Stimulated activated CD4-positive, alpha-beta T cell treated with anti-CD3 and anti-CD28 coated beads, Interleukin-2, amount 100 ng/mL, for 24 hours (primary cell): ENCODE results near the gene AP1B1.
"Not testable (repeated sequence)": the region's sequence is repeated elsewhere in the genome, so short reads cannot be mapped to it uniquely, and the experiment has no call there.

ENCODE experiments used
- DNase-seq, 2 donors: peaks; one replicate each; pipeline ENCODE4 v3.0.0-alpha.2; 2020

The AP1B1 gene

DNA sequence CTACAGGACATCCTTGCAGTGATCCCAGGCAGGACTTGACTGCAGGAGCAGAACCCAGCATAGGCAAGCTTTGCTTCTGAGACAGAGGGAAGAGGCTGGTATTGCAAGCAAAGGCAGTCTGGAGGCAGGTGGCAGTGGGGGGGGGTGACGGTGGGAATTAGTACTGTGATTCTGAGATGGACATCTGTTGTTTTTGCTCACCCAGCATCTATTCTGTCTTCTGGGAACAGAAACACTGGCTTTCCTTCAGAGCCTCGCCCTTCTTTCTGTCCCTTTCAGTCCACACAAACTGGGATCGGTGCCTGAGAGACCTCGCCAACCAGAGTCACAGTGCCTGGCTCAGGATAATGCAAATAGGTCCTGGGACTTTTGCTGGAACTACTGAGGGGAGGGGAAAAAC, 41.7 kb downstream of the AP1B1 start:
- DNase-seq, result no peak

DNA sequence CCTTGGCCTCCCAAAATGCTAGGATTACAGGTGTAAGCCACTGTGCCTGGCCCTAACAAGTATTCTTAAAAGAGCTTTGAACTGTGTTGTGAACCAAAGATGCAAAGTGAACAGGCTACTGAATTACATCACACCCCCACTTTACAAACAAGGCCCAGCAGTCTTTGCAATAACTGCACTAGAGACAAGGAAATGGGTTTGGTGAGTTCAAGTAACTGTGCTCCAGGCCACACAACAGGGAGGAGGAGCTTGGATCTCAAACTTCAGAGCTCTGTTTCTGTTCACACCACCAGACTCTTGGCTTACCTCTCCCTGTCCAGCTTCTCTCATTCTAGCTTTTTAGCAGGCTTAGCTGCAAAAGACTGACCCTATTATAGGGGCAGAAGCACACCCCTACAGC, 42.4 kb downstream of the AP1B1 start:
- no peak for DNase-seq

DNA sequence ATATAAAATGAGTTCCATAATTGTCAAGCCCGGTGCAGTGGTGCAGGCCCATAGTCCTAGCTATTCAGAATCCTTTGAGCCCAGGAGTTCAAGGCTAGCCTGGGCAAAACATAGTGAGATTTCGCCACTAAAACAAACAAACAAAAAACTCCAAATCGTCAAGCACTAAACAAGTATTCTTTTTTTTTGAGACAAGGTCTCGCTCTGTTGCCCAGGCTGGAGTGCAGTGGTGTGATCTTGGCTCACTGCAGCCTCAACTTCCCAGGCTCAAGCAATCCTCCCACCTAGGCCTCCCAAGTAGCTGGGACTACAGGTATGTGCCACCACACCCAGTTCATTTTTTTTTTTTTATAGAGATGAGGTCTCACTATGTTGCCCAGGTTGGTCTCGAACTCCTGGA, 43.5 kb downstream of the AP1B1 start:
- not testable (repeated sequence) for DNase-seq

DNA sequence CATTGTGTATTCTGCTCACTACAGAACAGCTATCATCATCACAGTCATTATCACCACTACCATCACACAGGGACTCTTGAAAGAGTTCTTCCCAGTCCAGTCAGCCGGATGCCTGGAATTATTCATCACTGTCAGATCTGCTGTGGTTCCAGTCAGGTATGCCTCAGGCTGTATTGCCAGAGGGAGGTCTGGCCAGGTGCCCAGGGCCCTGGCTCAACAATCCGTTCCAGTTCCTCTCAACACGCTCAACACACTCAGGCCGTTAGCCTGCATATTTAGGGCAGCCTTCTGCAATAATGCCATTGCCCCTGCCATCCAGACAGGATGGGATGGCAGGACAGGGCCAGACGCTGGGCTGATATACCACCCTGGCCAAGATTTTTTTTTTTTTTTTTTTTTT, 44.2 kb downstream of the AP1B1 start:
- no peak for DNase-seq

DNA sequence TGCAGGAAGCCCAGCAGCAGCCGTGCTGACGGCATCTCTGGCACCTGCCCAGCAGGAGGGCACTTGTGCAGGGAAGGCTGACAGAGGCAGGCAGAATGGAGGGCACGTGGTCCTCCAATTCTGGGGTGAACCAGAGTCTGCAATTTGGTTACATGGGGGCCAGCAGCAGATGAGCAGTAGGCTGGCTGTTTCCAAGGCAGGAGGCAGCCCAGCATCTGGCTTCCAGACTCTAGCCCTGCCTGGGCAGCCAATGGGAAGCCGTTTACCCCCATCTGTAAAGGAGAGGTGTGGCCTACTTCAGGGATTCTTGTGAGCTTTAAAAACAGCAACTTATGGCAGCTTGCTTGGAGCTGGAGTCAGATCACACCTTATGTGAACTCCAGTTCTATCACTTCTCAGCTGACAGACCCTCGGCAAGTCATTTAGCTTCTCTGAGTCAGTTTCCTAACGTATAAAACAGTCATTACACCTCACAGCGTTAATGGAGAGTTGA, 45.0 kb downstream of the AP1B1 start:
- DNase-seq, result no peak

DNA sequence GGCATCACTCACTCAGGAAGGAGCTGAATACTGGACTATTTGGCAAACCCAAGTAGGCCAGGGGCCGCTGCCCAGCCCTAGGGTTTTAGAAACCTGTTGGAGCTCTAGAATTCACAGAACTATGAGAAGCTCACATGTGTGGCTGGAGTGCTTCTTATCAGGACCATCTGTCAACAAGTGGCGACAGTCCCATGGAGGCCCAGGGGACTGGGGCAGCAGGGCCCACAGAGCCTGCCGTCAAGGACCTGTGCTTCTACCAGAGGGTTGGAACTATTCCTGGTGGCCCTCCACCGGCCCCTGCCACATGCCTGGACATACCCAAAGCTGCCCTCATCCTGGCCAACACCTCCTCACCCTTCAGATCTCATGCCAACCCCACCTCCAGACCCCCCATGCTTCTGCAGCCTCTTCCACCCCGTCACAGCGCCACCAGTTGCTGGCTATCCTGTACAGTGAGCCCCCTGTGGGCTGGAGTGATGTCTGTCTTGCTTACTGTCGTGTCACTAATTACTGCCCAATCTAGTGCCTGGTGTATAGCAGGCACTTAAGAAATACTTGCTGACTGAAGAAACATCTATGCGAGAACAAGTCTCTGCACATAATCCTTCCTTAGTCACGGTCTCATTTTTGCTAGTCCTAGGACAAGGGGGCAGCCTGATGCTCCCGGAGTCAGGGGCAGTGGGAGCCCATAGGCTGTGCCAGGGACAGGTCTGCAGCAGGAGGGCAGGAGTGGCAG, 45.6 kb downstream of the AP1B1 start:
- DNase-seq, result no peak

DNA sequence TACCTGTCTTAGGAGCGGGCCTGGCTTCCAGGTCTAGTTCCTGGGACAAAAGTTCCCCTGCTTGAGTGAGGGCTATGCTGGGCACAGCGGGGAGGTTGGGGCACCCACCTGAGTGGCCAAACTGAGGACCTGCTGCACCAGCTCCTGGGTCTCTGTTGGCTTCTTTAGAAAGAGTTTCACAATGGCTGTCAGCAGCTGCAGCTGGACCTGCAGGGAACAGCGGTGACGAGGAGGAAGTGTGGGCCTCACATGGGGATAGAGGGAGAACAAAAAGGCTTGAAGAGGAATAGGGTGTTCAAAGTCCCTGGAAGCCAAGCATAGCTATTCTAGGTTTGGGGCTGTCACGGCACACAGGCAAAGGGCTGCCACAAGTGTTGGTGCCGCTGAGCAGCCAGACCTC, 46.2 kb downstream of the AP1B1 start:
- DNase-seq, result no peak

DNA sequence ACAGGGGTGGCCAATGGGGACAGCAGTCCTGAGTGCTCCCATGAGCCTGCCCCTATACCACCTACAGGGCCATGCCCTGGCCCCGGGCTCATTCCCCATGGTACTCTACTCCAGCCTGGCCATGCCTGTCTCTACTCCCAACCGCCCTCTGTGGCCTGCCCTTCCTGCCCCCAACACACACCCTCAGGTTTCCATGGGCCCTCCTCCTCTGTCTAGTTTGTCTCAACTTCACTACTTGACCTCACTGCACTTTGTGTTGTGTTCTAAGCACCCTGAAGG, 46.6 kb downstream of the AP1B1 start:
- no peak for DNase-seq

DNA sequence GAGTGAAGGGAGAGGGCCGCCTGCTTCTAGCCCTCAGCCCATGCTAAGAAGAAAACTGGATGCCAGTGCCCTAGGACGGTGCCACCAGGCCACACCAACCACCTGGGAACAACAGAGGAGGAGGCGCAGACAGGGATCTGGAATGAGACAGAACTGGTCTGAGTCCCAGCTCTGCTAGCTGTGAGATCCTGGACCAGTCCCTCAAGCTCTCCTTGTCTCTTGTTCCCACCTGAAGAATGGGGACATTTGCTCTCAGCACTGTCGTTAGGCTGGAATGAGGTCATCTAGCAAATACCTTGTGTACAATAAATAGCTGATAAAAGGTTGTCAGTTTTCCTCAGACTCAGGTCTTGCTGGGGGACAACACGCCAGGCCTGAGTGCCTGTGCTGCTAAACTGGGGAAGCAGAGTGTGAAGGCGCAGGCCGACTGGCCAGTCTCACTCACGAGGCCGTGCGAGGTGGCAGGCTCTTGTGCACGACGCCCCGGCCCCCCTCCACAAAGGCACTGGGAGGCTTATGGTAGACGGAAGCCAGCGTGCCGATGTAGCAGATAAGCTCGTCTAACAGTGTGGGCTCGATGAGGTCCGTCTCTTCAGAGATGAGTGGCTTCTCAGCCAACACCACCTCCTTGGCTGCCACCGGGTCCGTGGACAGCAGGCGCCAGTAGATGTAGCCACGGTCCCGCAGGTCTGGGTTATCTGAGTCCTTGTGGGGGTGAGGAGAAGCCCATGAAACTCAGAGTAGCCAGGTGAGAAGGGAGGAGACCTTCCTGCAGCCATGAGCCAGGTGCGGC, 47.1 kb downstream of the AP1B1 start:
- no peak for DNase-seq

DNA sequence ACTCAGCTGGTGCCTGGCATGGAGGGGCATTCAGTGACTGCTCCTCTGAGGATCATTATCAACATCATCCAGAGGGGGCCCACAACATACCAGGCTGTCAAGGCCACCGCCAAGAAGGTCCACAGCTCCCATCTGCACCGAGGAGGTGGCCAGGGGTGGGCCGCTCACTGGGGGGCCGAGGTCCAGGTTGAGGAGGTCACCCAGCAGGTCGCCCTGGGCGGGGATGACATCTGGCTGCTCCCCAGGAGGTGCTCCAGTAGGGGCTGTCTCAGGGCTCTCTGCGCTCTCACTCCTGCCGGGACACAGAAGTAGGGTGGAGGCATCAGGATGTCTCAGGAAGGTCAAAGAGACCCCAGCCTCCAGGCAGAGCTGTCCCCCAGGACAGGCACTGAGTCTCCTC, 47.8 kb downstream of the AP1B1 start:
- DNase-seq, result no peak

DNA sequence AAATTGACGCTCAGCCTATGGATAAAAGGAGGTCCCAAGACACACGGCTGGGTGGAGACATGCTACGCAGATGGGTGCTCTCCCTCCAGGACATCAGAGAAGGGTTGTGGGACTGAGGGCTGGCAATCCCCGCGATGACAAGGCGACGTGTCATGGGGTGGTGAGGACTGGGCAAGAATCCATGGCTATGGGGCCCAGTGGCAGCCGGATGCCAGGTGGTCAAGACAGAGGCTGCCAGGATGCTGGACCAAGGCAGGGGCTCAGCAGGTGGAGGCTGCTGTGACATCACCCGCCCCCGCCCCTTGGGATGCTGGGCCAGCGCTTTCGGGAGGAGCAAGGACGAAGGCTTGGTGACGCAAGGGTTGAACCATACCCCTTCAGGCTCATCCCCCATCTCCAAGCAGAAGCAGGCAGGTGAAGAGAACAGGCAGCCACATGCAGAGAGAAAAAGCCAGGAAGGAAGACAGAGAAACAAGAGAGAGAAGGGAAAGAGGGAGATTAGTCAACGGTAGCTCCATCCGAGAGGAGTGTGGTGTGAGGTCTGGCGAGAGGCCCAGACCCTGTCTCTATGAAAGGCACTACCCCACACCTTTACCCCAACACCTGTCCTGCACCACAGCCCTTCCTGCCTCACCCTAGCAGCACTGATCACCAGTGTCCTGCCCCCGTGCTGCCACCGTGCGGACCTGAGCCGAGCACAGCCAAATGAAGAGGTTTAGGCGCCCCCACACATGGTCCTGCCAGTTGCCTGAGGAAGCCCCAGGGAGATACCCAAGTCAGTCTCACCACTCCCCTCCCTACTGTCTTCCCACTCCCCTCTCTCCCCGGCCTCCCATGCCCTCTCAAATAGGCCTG, 48.8 kb downstream of the AP1B1 start:
- no peak for DNase-seq

DNA sequence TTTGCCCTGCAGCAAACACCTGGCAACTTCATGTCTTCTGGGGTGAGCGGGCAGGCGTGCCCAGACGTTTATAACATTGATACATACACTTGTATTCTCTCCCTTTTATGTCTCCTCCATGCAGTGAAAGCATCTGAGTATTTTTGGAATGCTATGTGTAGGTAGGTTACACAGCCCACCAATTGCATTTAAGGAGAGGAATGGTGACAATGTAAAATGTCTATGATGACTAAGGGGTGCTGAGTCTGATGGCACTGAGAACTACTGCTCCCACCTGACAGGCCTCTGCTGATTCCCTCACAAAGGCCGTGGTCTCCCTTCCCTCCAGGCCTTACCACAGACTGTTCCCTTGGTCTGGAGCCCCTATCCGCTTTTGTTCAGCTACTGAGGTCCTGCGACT, 50.0 kb downstream of the AP1B1 start:
- DNase-seq, result no peak

DNA sequence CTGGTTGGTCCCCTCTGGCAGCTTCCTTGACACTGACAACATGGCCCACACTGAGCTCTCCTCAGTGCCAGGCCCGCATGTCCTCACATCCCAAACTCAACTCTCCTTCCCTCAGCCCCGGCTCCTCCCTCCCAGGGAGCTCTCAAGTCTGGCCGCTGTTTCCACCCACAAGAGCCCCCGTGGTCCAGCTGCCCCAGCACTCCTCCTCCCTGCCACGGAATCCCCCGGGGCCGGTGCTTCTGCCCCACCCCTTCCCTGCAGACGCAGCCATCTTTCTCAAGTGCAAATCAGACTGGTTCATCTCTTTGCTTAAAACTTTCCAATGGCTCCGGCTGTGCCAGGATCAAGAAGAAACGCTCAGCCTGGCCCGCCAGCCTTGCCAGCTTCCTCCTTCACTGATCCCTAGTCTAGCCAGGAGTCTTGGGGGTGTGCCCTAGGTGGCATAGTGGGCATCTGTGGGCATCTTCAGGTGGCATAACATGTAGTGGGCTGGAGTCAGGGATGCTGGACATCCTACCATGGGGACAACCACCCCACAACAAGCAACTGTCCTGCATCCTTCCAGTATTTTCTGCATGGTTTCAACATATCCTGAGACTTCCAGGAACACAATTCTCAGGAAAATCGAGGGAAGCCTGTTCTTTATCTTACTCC, 50.6 kb downstream of the AP1B1 start:
- DNase-seq, result no peak

DNA sequence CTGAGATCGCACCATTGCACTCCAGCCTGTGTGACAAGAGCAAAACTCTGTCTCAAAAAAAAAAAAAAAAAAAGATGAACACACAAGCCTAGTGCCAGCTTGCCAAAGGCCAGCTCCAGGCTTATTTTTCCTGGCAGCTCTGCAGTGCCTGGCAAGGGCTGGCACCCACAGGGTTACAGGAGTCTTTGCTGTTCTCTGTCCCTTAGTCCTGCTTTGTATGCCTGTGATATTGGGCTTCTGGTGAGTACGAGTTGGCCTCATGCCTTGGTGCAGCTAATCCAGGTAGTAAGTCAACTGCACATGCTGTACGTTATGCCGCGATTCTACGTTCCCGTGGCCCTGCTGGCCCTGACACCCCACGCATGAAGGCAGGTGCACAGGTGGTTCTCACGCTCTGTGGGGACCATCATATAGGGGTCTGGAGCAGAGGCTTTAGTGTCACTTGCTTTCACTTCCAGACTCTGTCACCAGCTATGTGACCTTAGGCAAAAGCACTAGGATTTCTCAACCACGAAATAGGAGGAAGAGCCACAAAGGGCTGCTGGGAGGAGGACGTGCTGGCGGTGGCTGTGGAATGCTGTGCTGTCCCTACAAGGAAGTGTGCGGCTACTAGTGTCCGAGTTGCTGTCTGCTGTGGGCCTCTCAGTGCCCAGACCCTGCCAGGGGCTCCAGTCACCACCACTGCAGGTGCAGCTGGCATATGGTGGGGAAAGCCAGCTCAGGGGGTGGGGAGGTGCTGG, 51.4 kb downstream of the AP1B1 start:
- DNase-seq, result no peak

DNA sequence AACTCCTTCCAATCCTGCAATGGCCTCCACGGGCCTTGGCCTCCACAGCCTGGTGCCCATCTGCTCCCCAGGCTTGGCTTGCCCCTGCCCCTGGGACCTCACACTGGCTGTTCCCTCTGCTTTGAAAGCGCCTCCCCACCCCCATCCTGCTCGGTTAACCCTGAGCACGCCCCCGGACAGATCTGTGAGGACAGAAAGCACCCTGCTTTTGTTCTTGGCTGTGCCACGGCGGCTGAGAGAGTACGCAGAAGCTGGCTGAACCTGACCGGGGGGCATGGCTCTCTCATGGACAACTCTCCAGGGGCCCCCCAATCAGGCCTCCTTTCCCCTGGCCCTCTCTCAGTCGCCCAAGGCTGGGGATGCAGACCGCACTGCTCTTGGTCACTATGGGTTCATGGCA, 52.7 kb downstream of the AP1B1 start:
- DNase-seq, result no peak

DNA sequence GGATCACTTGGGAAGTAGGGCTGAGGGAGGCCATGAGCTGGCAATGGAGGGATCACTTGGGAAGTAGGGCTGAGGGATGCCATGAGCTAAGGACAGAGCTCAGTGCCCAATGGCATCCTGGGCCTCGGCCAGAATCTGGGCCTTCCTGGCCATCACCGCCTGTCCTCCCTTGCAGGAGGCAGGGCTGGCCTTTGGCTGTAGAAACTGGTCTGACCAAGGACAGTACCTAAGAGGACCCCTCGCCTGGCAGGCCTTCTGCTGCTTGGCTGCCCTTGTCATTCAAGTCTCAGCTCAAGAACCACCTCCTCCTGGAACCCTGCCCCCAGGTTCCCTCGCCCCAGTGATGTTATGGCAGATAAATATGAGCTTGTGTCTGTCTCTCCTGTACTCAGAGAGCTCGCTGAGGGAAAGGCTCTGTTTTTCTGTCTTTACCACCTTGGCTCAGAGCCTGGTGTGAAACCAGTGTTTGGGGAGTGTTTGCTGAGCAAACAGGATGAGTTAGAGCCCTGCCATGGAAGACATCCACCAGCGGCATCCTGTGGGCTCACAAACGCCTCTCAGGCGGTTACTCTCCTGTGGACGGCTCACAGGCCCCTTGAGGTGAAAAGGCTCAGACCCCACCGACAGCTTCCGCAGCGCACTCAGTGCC, 53.5 kb downstream of the AP1B1 start:
- DNase-seq, result no peak

DNA sequence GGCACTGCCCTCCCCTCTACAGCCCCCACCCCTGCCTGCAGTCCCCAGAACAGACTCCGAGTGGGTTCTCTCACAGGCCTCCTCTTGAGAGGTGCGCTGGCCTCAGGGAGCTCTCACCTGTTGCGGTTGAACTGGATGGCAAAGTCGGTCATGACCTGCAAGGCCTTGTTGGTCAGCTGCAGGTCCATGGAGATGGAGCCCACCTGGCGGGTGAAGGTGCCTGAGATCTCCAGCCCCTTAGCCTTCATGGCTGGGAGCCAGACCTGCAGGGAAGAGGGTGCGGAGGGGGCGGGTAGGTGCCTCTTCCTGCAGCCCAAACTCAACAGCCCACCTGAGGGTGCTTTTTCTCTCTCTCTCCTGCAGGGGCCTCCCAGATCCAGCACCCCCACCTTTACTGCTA, 54.2 kb downstream of the AP1B1 start:
- DNase-seq, result no peak

DNA sequence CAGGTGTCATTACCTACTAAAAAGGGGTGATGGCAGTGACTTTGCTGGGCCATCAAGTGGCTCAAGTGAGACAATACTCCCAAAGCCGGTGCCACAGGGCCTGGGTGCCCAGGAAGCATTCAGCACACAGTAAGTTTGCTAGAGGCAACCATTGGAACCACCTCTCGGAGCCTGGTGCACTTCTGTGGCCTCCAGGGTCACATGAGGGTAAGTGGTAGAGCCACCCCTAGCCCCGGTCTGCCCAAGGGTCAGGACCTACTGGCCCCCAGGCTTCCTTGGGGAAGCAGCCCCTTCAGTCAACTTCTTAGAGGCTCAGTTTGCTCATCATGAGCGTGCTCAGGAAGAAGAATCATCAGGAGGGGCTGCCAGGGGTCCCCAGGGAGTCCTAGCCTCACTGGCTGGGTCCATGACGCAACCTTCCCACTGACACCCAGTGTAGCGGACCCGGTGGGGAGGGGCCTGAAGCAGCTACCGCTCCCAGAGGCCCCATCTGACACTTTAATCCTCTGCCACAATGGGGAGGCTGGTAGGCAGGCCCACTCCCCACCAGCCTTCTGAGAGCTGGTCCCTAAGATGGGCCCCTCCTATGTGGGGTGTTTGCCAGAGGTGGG, 55.4 kb downstream of the AP1B1 start:
- no peak for DNase-seq

DNA sequence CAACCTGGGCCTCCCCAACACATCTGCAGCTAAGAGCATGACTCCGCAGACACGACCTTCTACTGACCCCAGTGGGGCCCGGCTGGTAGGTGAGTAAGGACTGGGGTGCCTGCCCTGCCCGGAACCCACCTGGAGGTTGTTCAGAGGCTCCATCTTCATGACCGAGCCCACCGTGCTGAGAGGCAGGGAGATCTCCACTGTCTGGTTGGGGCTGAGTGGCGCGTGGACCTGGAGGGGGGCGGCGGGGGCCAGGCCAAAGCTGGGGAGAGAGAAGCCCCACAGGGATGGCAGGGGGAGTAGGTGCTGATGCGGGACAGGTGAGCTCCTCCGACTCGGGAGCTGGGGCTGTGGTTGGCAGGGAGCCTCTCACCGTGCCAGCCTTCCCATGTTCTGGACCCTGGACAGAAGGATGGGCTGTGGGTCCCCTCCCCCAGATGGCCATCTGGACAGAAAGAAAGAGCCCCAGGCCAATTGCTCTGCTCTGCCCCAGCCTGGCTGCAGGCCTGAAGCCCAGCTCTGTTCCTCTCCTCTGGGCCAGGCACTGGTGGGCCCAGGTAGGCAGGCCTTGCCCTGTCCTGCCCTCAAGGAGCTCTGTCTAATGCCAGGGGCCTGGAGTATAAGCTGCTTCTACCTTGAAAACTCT, 56.6 kb downstream of the AP1B1 start:
- DNase-seq, result no peak

DNA sequence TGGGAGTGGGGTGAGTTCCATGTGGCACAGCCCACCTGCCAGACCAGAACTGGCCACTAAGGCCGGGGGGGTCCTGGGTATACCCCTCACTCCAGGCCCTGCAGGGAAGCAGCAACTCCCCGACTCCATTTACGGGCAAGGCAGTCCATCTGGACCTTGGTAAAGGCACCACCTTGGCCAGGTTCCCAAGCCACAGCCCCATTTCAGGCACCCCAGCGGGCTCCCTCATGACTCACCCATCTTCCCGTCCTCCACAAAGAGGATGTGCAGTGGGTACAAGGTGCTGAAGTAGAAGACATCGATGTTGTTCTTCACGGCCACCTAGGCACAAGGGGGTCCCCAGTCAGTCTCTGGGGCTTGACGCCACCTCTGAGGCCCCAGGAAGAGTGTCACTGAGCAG, 57.2 kb downstream of the AP1B1 start:
- no peak for DNase-seq

DNA sequence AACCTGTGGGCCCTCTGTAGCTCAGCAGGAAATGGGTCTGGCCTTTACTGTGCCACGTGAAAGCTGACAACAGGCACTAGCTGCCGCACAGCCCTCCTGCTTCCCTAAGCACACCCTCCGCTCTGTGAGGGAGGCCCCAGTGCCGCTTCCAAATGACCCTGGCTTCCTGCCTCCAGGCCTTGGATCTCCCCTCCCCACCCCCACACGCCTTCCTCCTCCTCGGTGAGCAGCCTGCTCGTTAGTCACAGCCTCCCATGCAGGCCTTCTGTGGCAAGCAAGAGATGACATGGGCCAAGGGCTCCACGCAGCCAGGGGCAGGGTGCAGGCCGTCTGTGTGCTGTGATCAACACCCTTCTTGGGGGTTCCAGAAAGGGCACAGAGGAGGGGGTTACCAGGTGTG, 57.6 kb downstream of the AP1B1 start:
- no peak for DNase-seq
